ENCODE measurements around the gene FBXW4. TPM values are rescaled to one million over a fixed set of nuclear protein-coding genes. Genes with fewer than 3 reads are reported as not detected.

The FBXW4 gene
- 10 to 100 TPM; 57.0 to 84.8 (median 65.2) TPM for total RNA-seq

DNA sequence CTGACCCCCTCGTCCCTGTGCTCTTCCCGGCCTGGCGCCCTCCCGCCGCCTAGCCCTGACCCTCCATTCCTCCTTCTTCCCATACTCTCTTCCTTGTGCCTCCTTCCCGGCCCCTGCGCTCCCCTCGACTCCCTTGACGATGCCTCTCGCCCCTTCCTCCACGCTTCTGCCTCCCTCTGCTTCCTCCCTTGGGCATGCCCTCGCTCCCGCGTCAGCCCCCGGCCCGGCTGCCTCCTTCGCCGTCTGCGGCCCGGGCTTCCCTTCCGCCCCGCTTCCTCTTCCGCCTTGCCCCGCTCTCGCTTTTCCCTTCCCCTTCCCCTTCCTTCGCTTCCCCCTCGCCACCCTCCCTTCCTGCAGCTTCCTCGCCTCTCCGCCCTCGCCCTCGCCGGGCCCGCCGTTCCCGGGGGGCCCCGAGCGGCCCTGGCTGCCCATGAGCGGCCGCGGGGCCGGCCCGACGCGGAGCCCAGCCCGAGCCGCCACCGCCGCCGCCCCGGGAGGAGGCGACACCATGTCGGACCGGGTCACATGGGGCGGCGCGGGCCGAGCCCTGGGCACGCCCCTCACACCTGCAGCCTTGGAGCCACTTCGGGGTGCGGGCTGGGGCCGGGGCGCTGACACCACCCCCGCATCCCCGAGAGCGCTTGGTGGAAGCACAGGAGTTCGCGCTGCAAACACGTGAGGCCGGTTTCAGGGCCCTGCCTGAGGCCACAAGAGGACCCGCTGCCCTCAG is at the start of gene FBXW4:
TSS of gene FBXW4 (minus strand) at position 497 of the 730 bp plus-strand sequence. CDS start at position 432, 65 bp downstream.
- Histone ChIP-seq H3K9me3 (no peaks in the 10 kb centered on the region), H3K27me3 (no peaks in the 10 kb centered on the region), H3K4me1 (peaks cover 0 to 47% (median 14%) of the 10 kb centered on the region in 4 donors), H3K36me3 (peaks cover 0 to 3% (median 0%) of the 10 kb centered on the region in 3 donors), H3K4me3 (peak within 1 kb of the TSS; percentile 57 to 97 (median 68)), H3K27ac (peak within 1 kb of the TSS; percentile 84 to 99 (median 96))
- 4 to 7% methylated on average over 54 to 62 of the region's 70 CpGs for WGBS, 2 donors
- DNase-seq (ENCODE audit: low spot score in 2 of 2), result peak in 1 of 2 donors; percentile 16
- TF ChIP-seq EP300 (IDR thresholded peaks at IDR 0.05) (no peak), POLR2A (IDR thresholded peaks at IDR 0.05) (peak in 1 of 2 donors; percentile 59), CTCF (IDR thresholded peaks at IDR 0.05) (no peak)

GRCh38 chr10:101744267-101744666 is 49.3 kb upstream of the FBXW4 start:
- WGBS, 2 donors, result 71 to 79% methylated on average over 3 of the region's 3 CpGs
- no peak for DNase-seq (ENCODE audit: low spot score in 2 of 2)
- H3K4me3 ChIP-seq, result no peak overlapping the region
- no peaks in the 10 kb centered on the region for H3K4me1 ChIP-seq
- no peak overlapping the region for H3K27ac ChIP-seq
- no peaks in the 10 kb centered on the region for H3K27me3 ChIP-seq
- H3K36me3 ChIP-seq, result no peaks in the 10 kb centered on the region
- no peaks in the 10 kb centered on the region for H3K9me3 ChIP-seq
- TF ChIP-seq CTCF (IDR thresholded peaks at IDR 0.05) (no peak), POLR2A (IDR thresholded peaks at IDR 0.05) (no peak), EP300 (IDR thresholded peaks at IDR 0.05) (no peak)

- peaks cover 0 to 7% of the 10 kb centered on the region in 2 donors for H3K27me3 ChIP-seq
- H3K4me3 ChIP-seq, result no peak overlapping the region
- no peak for DNase-seq (ENCODE audit: low spot score in 2 of 2)
- no peaks in the 10 kb centered on the region for H3K4me1 ChIP-seq
- no peaks in the 10 kb centered on the region for H3K36me3 ChIP-seq
- 49 to 50% methylated on average over 2 of the region's 2 CpGs for WGBS, 2 donors
- H3K9me3 ChIP-seq, result no peaks in the 10 kb centered on the region
- no peak overlapping the region for H3K27ac ChIP-seq
- TF ChIP-seq CTCF (IDR thresholded peaks at IDR 0.05), result no peak
- no peak for TF ChIP-seq EP300 (IDR thresholded peaks at IDR 0.05)
- TF ChIP-seq POLR2A (IDR thresholded peaks at IDR 0.05), result no peak
Measured at GRCh38 chr10:101741938-101742337, 47.0 kb upstream of the FBXW4 start.

DNA sequence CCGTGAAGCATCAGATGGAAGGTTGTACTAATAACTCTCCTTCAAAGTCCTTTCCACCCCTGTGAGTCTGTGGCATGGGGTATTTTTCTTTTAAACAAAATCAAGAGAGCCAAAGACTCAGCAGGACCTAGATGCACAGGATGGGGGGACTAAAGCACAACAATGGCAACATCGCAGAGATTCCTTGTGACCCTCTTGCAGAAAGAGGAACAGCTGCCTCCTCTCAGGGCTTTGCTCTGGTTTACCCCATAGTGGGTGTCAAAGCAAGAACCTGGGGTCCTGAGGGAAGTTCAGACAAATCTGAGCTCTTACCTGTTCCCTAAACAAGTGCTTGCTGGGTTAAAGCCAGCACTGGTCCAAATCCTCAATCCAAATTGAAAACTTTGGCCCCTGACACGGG is 41.7 kb upstream of the FBXW4 start:
- H3K27ac ChIP-seq, result no peak overlapping the region
- peaks cover 0 to 17% of the 10 kb centered on the region in 2 donors for H3K27me3 ChIP-seq
- TF ChIP-seq CTCF (IDR thresholded peaks at IDR 0.05), result no peak
- no peak for TF ChIP-seq POLR2A (IDR thresholded peaks at IDR 0.05)
- TF ChIP-seq EP300 (IDR thresholded peaks at IDR 0.05), result no peak

GRCh38 chr10:101732096-101732495 is 37.1 kb upstream of the FBXW4 start:
- DNase-seq (ENCODE audit: low spot score in 2 of 2), result no peak
- WGBS, 2 donors, result 55 to 60% methylated on average over 1 of the region's 1 CpG
- no peaks in the 10 kb centered on the region for H3K4me1 ChIP-seq
- H3K9me3 ChIP-seq, result no peaks in the 10 kb centered on the region
- no peak overlapping the region for H3K4me3 ChIP-seq
- TF ChIP-seq EP300 (IDR thresholded peaks at IDR 0.05) (no peak), POLR2A (IDR thresholded peaks at IDR 0.05) (no peak), CTCF (IDR thresholded peaks at IDR 0.05) (no peak)
- H3K36me3 ChIP-seq, result no peaks in the 10 kb centered on the region
- no peak overlapping the region for H3K27ac ChIP-seq
- H3K27me3 ChIP-seq, result peaks cover 0 to 10% of the 10 kb centered on the region in 2 donors

More for the DNA sequence above, 41.7 kb upstream of the FBXW4 start:
- 67 to 72% methylated on average over 3 of the region's 3 CpGs for WGBS, 2 donors
- H3K4me3 ChIP-seq, result no peak overlapping the region
- no peak for DNase-seq (ENCODE audit: low spot score in 2 of 2)
- H3K36me3 ChIP-seq, result no peaks in the 10 kb centered on the region
- H3K4me1 ChIP-seq, result no peaks in the 10 kb centered on the region
- no peaks in the 10 kb centered on the region for H3K9me3 ChIP-seq
